K562 (cell line): ENCODE measurements around the gene USP12.

Experiments
- CC2D1A ChIP-seq: fragments of 450-650 bp; IDR thresholded peaks from 2 replicates; pipeline ENCODE4 v1.6.1; 2017; ENCODE audit warnings: mild to moderate bottlenecking
- CTCF ChIP-seq, 3 experiments: IDR thresholded peaks in 2 of 3; conservative IDR thresholded peaks in 1 of 3; 2 replicates each; pipeline ENCODE4 v1.5.1; 2011 to 2012; ENCODE audit warnings: low read length in 3 of 3, mild to moderate bottlenecking in 3 of 3, control low read depth in 2 of 3, improper control_type of control experiment in 1 of 3, inconsistent platforms in 1 of 3, low read depth in 1 of 3, mixed read lengths in 1 of 3, moderate library complexity in 1 of 3; ENCODE audit not compliant: insufficient read depth in 2 of 3
- HNRNPUL1 ChIP-seq: fragments of 200-400 bp; formaldehyde crosslinking; IDR thresholded peaks from 2 replicates; pipeline ENCODE4 v1.6.1; 2017; ENCODE audit warnings: low read length
- TAF1 ChIP-seq: IDR thresholded peaks from 2 replicates; pipeline ENCODE4 v1.6.1; 2011; ENCODE audit warnings: mild to moderate bottlenecking, low read length, moderate library complexity; ENCODE audit not compliant: insufficient read depth, control insufficient read depth, severe bottlenecking; ENCODE audit errors: extremely low read depth
- TF ChIP-seq, protein P1 (sequence below): IDR thresholded peaks from 3 replicates; pipeline ENCODE4 v1.6.1; 2011; ENCODE audit warnings: borderline replicate concordance, mild to moderate bottlenecking, moderate library complexity; ENCODE audit not compliant: insufficient read length; ENCODE audit errors: extremely low read depth
- TF ChIP-seq, protein P2 (sequence below): sonication (generic); formaldehyde crosslinking; IDR thresholded peaks from 2 replicates; pipeline ENCODE4 v1.9.0; 2022; ENCODE audit warnings: mild to moderate bottlenecking, missing genetic modification reagents

DNA sequence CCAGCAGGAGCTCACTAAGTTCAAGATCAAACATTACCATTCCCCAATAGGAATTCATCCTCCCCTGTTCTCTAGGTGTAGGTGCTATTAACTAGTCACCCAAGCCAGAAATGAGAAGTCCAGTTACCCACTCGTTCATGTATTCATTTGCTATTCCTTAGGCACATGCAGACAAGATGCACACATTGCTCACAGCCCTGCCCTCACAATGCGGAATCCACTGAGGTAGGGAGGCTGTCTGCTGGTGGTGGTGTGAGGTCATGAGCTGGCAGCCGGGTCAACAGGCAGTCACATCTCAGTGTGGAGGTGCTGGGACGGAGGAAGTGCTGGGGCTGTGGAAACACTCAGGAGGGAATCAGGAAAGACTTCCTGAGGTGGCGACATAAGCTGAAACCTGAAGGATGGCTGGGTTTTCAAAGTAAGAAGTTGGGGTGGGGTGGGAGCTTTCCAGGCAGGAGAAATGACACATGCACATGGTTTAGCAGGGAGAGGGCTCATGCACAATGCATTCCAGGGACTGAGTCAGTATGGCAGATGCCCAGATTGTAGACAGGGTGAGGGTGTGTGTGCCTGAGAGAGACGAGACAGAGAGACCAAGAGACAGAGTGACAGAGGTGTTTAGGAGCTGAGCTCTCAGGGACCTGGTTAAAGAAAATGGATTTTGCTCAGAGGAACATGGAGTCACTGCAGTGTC is 117.6 kb downstream of the USP12 start:
- TF ChIP-seq, protein P1, sequence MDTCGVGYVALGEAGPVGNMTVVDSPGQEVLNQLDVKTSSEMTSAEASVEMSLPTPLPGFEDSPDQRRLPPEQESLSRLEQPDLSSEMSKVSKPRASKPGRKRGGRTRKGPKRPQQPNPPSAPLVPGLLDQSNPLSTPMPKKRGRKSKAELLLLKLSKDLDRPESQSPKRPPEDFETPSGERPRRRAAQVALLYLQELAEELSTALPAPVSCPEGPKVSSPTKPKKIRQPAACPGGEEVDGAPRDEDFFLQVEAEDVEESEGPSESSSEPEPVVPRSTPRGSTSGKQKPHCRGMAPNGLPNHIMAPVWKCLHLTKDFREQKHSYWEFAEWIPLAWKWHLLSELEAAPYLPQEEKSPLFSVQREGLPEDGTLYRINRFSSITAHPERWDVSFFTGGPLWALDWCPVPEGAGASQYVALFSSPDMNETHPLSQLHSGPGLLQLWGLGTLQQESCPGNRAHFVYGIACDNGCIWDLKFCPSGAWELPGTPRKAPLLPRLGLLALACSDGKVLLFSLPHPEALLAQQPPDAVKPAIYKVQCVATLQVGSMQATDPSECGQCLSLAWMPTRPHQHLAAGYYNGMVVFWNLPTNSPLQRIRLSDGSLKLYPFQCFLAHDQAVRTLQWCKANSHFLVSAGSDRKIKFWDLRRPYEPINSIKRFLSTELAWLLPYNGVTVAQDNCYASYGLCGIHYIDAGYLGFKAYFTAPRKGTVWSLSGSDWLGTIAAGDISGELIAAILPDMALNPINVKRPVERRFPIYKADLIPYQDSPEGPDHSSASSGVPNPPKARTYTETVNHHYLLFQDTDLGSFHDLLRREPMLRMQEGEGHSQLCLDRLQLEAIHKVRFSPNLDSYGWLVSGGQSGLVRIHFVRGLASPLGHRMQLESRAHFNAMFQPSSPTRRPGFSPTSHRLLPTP, result no peak
- TF ChIP-seq CC2D1A (no peak), TAF1 (no peak), CTCF (IDR thresholded peaks at IDR 0.05 in 2 of 3, conservative IDR thresholded peaks at IDR 0.05 in 1 of 3; ENCODE audit: insufficient read depth in 2 of 3, low read depth in 1 of 3, low read length in 3 of 3) (no peak), HNRNPUL1 (no peak)
- TF ChIP-seq, protein P2, sequence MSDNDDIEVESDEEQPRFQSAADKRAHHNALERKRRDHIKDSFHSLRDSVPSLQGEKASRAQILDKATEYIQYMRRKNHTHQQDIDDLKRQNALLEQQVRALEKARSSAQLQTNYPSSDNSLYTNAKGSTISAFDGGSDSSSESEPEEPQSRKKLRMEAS, result no peak
